Measurements from ENCODE around the gene ZNF35.

ZNF35 gene

GRCh38 chr3:44687898-44688297, 39.4 kb downstream of the ZNF35 start:
- no peak for DNase-seq
